HepG2 (cell line): ENCODE results near the gene GPR89B. TPM values are rescaled to one million over a fixed set of nuclear protein-coding genes. Genes with fewer than 3 reads are reported as not detected.
"Not testable (repeated sequence)": the region's sequence is repeated elsewhere in the genome, so short reads cannot be mapped to it uniquely, and the experiment has no call there.

Source experiments
- BRD4 ChIP-seq: sonication (generic); formaldehyde crosslinking; IDR thresholded peaks from 2 replicates; pipeline ENCODE4 v1.4.0; 2020; ENCODE audit warnings: missing genetic modification reagents
- CREB1 ChIP-seq, 2 experiments: fragments of 450-650 bp in 1 of 2; IDR thresholded peaks; 2 replicates each; pipeline ENCODE4 v1.6.1; 2016 to 2017; ENCODE audit warnings: control low read depth in 1 of 2, mild to moderate bottlenecking in 1 of 2, missing compliant biosample characterization in 1 of 2, missing genetic modification characterization in 1 of 2
- DMAP1 ChIP-seq: IDR thresholded peaks from 2 replicates; pipeline ENCODE4 v1.6.1; 2016
- GATAD1 ChIP-seq: IDR thresholded peaks from 2 replicates; pipeline ENCODE4 v1.6.1; 2016; ENCODE audit warnings: missing genetic modification reagents, missing compliant biosample characterization
- KMT2A ChIP-seq: sonication (generic); formaldehyde crosslinking; IDR thresholded peaks from 2 replicates; pipeline ENCODE4 v1.4.0; 2020; ENCODE audit warnings: missing genetic modification reagents
- MAX ChIP-seq: IDR thresholded peaks from 2 replicates; pipeline ENCODE4 v1.6.1; 2012; ENCODE audit warnings: inconsistent platforms
- PHF8 ChIP-seq: sonication (generic); formaldehyde crosslinking; IDR thresholded peaks from 2 replicates; pipeline ENCODE4 v1.5.0; 2020; ENCODE audit warnings: missing genetic modification reagents
- TEAD2 ChIP-seq: sonication (generic); formaldehyde crosslinking; IDR thresholded peaks from 2 replicates; pipeline ENCODE4 v1.9.0; 2021; ENCODE audit warnings: missing genetic modification reagents
- ZHX2 ChIP-seq, 2 experiments: sonication (generic) in 1 of 2; formaldehyde crosslinking in 1 of 2; IDR thresholded peaks; 2 replicates each; pipeline versions ENCODE4 v1.6.1 to v1.9.0; 2014 to 2022; ENCODE audit warnings: antibody characterized with exemption in 1 of 2, borderline replicate concordance in 1 of 2, inconsistent platforms in 1 of 2, low read depth in 1 of 2, missing genetic modification reagents in 1 of 2
- ZNF296 ChIP-seq: sonication (generic); formaldehyde crosslinking; conservative IDR thresholded peaks from 2 replicates; pipeline ENCODE4 v1.5.0; 2020; ENCODE audit warnings: mild to moderate bottlenecking, missing genetic modification reagents
- ZNF687 ChIP-seq: sonication (generic); formaldehyde crosslinking; IDR thresholded peaks from 2 replicates; pipeline ENCODE4 v1.5.1; 2020; ENCODE audit warnings: mild to moderate bottlenecking, missing genetic modification reagents, moderate library complexity
- polyA plus RNA-seq, 8 experiments: library from polyadenylated mRNA; depleted of rRNA in 3 of 8; stranded (reverse) in 7 of 8; unstranded in 1 of 8; fragments of >200 nt; fragmentation: Illumina TruSeq in 4 of 8; extraction: Trizol in 4 of 8; gene quantifications; 2 replicates each; pipeline versions ENCODE4 v1.2.1 to v1.2.3, GENCODE V29; 2011 to 2016; ENCODE audit warnings: low read depth in 4 of 8, missing spikeins in 1 of 8, mixed read lengths in 1 of 8; ENCODE audit not compliant: insufficient read depth in 1 of 8
- total RNA-seq, 5 experiments: library from RNA; depleted of rRNA; stranded (reverse); fragments of >200 nt; fragmentation: Illumina TruSeq; extraction: Trizol; gene quantifications; 2 replicates each; pipeline ENCODE4 v1.2.3, GENCODE V29; 2016; ENCODE audit warnings: low read depth in 1 of 5
- TF ChIP-seq, protein P1 (sequence below): sonication (generic); formaldehyde crosslinking; IDR thresholded peaks from 2 replicates; pipeline ENCODE4 v1.9.0; 2022; ENCODE audit warnings: missing genetic modification reagents, mild to moderate bottlenecking, borderline replicate concordance

GPR89B gene
- total and polyA plus RNA-seq, 2 of the 13 experiments (the other 11 are each of a cell fraction or from before 2014, with no cell fraction given) = 12.2 to 20.1 TPM

GRCh38 chr1:147928236-147929132, at the start of gene GPR89B (continued):
- TF ChIP-seq ZNF687 (CRISPR knock-in tag) (peak; percentile 62), PHF8 (CRISPR knock-in tag) (peak; percentile 80), BRD4 (peak; percentile 38; the same call in 1 of the 2 replicates), ZHX2 (CRISPR knock-in tag; IDR thresholded peaks at IDR 0.05; ENCODE audit: borderline replicate concordance) (0 out of 2 replicates have a peak, but pooled peaks have one; percentile 37), KMT2A (CRISPR knock-in tag) (peak; percentile 79), CREB1 (IDR thresholded peaks at IDR 0.05) (peak; percentile 35; the same call in 1 of the 2 replicates), CREB1 (CRISPR knock-in tag; IDR thresholded peaks at IDR 0.05) (peak; percentile 66), TEAD2 (0 out of 2 replicates have a peak, but pooled peaks have one; percentile 21), GATAD1 (peak; percentile 65), ZNF296 (CRISPR knock-in tag) (0 out of 2 replicates have a peak, but pooled peaks have one; percentile 22), DMAP1 (CRISPR knock-in tag) (0 out of 2 replicates have a peak, but pooled peaks have one; percentile 47), MAX (0 out of 2 replicates have a peak, but pooled peaks have one; percentile 36)
- TF ChIP-seq, protein P1, sequence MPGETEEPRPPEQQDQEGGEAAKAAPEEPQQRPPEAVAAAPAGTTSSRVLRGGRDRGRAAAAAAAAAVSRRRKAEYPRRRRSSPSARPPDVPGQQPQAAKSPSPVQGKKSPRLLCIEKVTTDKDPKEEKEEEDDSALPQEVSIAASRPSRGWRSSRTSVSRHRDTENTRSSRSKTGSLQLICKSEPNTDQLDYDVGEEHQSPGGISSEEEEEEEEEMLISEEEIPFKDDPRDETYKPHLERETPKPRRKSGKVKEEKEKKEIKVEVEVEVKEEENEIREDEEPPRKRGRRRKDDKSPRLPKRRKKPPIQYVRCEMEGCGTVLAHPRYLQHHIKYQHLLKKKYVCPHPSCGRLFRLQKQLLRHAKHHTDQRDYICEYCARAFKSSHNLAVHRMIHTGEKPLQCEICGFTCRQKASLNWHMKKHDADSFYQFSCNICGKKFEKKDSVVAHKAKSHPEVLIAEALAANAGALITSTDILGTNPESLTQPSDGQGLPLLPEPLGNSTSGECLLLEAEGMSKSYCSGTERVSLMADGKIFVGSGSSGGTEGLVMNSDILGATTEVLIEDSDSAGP (CRISPR knock-in tag) = peak; percentile 25; the same call in 1 of the 2 replicates
- not testable (repeated sequence) for TF ChIP-seq ZHX2 (IDR thresholded peaks at IDR 0.05; ENCODE audit: low read depth)
